SK-N-MC (cell line): Measurements from ENCODE around the gene PCNX2.

Experiments used
- EZH2 ChIP-seq: fragments of 200-600 bp; sonication (generic); IDR thresholded peaks from one replicate; pipeline ENCODE4 v1.6.1; 2017; ENCODE audit warnings: antibody characterized with exemption
- POLR2AphosphoS5 ChIP-seq: IDR thresholded peaks from 2 replicates; pipeline ENCODE4 v1.6.1; 2012; ENCODE audit warnings: mild to moderate bottlenecking, low read depth, low read length, borderline replicate concordance

DNA sequence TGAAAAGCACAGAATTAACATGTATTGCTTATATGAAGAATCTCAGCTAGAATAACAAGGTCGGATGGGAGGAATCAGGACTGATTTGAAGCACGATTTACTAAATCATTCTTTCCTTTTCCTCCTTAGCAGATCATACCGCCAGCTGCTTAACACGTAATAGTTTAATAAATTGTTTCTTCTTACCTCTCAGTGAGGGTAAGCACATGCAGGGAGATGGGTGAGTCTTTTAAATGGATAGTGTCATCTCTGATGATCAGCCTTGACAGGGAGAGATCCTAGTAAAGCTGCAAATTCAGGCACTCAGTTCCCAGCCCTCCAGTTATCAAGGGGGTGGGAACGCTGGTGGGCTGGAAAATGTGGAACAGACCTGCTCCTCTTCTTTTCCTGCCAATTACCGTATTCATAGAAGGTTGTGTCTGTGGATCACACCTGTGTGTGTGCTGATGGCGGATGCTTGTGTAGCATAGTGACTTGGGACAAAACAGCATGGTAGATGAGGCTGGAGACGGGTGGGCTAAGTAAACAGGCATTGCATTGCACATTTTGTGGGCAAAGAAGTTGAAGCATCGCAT lies 314.5 kb downstream of the PCNX2 start:
- TF ChIP-seq EZH2 (no peak), POLR2AphosphoS5 (no peak)
